Hepatocyte (in vitro differentiated cells): ENCODE data around the gene OTOS. TPM values are rescaled to one million over a fixed set of nuclear protein-coding genes. Genes with fewer than 3 reads are reported as not detected.

ENCODE experiments used
- DNase-seq: peaks from one replicate; pipeline ENCODE4 v3.0.0-alpha.2; 2016; ENCODE audit warnings: low spot score
- H2AFZ ChIP-seq: fragments of 200-600 bp; sonication (generic); 2 replicates; pipeline ENCODE4 v1.6.0; 2016; ENCODE audit warnings: antibody characterized with exemption, mild to moderate bottlenecking
- H3K27ac ChIP-seq: fragments of 200-600 bp; sonication (generic); 2 replicates; pipeline ENCODE4 v1.5.1; 2016; ENCODE audit warnings: mild to moderate bottlenecking
- H3K27me3 ChIP-seq: fragments of 200-600 bp; sonication (generic); 2 replicates; pipeline ENCODE4 v1.6.1; 2016
- H3K36me3 ChIP-seq: fragments of 200-600 bp; sonication (generic); replicated peaks from 2 replicates; pipeline ENCODE4 v1.5.1; 2016; ENCODE audit warnings: low read depth; ENCODE audit not compliant: insufficient read depth
- H3K4me1 ChIP-seq: fragments of 200-600 bp; sonication (generic); 2 replicates; pipeline ENCODE4 v1.5.1; 2016; ENCODE audit warnings: mild to moderate bottlenecking, moderate library complexity; ENCODE audit not compliant: insufficient read depth
- H3K4me2 ChIP-seq: fragments of 200-600 bp; sonication (generic); 2 replicates; pipeline ENCODE4 v1.6.0; 2016
- H3K4me3 ChIP-seq: fragments of 200-600 bp; sonication (generic); 2 replicates; pipeline ENCODE4 v1.5.1; 2016; ENCODE audit warnings: mild to moderate bottlenecking
- H3K79me2 ChIP-seq: fragments of 200-600 bp; sonication (generic); 2 replicates; pipeline ENCODE4 v1.6.0; 2017; ENCODE audit warnings: mild to moderate bottlenecking
- H3K9me2 ChIP-seq: fragments of 200-600 bp; sonication (generic); replicated peaks from 2 replicates; pipeline ENCODE4 v1.6.0; 2017; ENCODE audit warnings: mild to moderate bottlenecking; ENCODE audit not compliant: insufficient read depth
- H3K9me3 ChIP-seq: fragments of 200-600 bp; sonication (generic); 2 replicates; pipeline ENCODE4 v1.5.1; 2016; ENCODE audit warnings: low read depth, mild to moderate bottlenecking
- H4K20me1 ChIP-seq: fragments of 200-600 bp; sonication (generic); 2 replicates; pipeline ENCODE4 v1.6.0; 2016; ENCODE audit warnings: mild to moderate bottlenecking; ENCODE audit not compliant: insufficient read depth, poor library complexity, severe bottlenecking
- EZH2 ChIP-seq: fragments of 200-600 bp; sonication (generic); IDR thresholded peaks from 2 replicates; pipeline ENCODE4 v1.6.1; 2016; ENCODE audit warnings: antibody characterized with exemption, mild to moderate bottlenecking, borderline replicate concordance
- EZH2phosphoT487 ChIP-seq: fragments of 200-600 bp; sonication (generic); IDR thresholded peaks from one replicate; pipeline ENCODE4 v1.6.1; 2018; ENCODE audit warnings: antibody characterized with exemption, mild to moderate bottlenecking, low read depth, moderate library complexity; ENCODE audit not compliant: unreplicated experiment, severe bottlenecking
- WGBS: methylation state at CpG from one replicate; pipeline ENCODE4 v1.1.6; 2016; ENCODE audit warnings: low lambda C conversion rate; ENCODE audit errors: missing lambda C conversion rate; 5-methylcytosine and 5-hydroxymethylcytosine counted together
- polyA plus RNA-seq: library from polyadenylated mRNA; unstranded; fragments of >200 nt; fragmentation: Nextera tagmentation; extraction: Ambion mirVana; gene quantifications from 2 replicates; pipeline ENCODE4 v1.2.1, GENCODE V29; 2016
- total RNA-seq: library from RNA; depleted of rRNA; stranded (reverse); fragments of >200 nt; gene quantifications from 2 replicates; pipeline ENCODE4 v1.2.3, GENCODE V29; 2014
- TF ChIP-seq, protein P1 (sequence below): fragments of 200-600 bp; sonication (generic); IDR thresholded peaks from 2 replicates; pipeline ENCODE4 v1.5.1; 2016; ENCODE audit warnings: antibody characterized with exemption, mild to moderate bottlenecking; ENCODE audit not compliant: poor library complexity

The OTOS gene
- total and polyA plus RNA-seq, 2 experiments from 2014 or later = 0.50 TPM; not detected in 1

DNA sequence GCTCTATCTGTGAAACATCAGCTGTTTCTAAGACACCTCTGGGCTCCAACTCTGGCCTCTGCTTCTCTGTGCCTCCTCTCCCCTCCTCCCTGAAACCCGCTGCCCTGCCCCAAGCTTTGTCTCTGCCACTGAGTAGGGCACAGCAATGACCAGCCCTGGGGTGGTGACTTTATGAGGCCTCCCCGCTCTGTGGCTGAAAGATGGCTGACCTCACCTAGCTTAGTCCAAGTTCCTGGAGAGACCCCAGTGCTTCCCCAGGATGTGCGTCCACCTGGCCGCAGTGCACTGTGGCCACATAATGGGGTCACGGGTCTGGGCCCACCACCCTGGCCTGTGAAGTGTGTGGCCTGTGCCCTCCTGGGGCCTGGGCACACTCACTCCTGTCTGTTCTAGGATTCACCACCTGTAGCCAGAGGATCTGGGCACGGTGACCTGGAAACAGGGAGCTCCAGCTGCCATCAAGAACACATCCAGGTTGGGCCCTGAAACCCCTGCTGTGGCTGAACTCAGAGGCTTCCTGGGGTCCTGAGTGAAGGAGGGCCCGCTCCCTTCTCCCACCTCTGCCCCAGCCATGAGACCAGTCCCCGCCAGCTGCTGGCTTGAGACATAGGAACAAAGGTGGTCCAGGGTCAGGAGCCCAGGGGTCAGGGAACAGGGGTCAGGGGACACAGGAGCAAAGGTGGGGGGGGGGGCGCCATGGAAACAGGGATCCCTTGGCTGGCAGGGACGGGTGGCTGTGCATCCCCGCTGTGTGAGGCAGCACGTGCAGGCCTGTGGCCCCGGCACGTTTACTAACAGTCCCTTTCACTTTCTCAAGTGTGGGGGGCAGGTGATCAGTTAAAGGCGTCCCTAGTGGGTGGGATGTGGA lies 29.3 kb upstream of the OTOS start:
- no peak for DNase-seq
- Histone ChIP-seq H4K20me1 (no peaks in the 10 kb centered on the region), H3K27me3 (no peaks in the 10 kb centered on the region), H3K4me1 (peaks cover 5% of the 10 kb centered on the region), H3K79me2 (no peaks in the 10 kb centered on the region), H3K4me3 (no peak overlapping the region), H3K27ac (no peak overlapping the region), H3K36me3 (no peaks in the 10 kb centered on the region), H2AFZ (no peak overlapping the region), H3K4me2 (no peak overlapping the region), H3K9me3 (no peaks in the 10 kb centered on the region), H3K9me2 (no peaks in the 10 kb centered on the region)
- 87% methylated on average over 12 of the region's 15 CpGs for WGBS
- TF ChIP-seq, protein P1, sequence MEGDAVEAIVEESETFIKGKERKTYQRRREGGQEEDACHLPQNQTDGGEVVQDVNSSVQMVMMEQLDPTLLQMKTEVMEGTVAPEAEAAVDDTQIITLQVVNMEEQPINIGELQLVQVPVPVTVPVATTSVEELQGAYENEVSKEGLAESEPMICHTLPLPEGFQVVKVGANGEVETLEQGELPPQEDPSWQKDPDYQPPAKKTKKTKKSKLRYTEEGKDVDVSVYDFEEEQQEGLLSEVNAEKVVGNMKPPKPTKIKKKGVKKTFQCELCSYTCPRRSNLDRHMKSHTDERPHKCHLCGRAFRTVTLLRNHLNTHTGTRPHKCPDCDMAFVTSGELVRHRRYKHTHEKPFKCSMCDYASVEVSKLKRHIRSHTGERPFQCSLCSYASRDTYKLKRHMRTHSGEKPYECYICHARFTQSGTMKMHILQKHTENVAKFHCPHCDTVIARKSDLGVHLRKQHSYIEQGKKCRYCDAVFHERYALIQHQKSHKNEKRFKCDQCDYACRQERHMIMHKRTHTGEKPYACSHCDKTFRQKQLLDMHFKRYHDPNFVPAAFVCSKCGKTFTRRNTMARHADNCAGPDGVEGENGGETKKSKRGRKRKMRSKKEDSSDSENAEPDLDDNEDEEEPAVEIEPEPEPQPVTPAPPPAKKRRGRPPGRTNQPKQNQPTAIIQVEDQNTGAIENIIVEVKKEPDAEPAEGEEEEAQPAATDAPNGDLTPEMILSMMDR = no peak
- TF ChIP-seq EZH2 (no peak), EZH2phosphoT487 (no peak)

DNA sequence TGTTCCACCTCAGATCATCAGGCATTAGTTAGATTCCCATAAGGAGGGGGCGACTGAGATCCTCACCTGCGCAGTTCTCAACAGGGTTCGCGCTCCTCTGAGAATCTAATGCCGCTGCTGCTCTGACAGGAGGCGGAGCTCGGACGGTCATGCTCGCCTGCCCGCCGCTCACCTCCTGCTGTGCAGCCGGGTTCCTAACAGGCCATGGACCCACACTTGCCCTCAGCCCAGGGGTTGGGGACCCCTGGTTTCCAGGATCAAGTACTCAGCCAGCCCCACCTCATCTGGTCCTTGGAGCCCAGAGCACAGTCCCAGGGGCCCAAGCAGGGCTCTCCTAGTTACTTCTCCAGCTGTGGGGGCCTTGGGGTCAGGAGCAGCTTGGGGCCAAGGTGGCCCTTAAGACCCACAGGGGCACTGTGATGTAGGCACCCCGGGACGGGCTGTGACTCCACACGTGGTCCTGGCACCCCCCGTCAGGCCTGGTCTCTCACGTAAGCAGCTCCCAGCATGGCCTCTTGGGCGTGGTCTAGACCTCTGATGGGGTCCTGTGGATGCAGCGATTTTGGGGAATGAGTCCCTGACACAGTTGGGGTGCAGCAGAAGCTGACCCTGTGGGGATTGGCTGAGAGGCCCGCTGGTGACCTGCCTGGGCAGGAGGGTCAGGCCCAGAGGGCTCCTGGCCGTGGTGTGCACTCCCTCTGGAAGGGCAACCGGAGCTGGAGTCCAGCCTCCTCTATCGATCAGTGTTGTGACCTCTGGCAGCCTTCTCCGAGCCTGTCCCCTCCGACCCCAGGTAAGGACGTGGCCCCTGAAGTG lies 28.3 kb upstream of the OTOS start:
- H3K9me2 ChIP-seq = no peaks in the 10 kb centered on the region
- no peak overlapping the region for H3K4me2 ChIP-seq
- H3K9me3 ChIP-seq = no peaks in the 10 kb centered on the region
- H3K79me2 ChIP-seq = no peaks in the 10 kb centered on the region
- H3K4me3 ChIP-seq = no peak overlapping the region
- H3K27ac ChIP-seq = no peak overlapping the region
- no peak for TF ChIP-seq EZH2phosphoT487
- TF ChIP-seq EZH2 = no peak
- TF ChIP-seq, protein P1 = no peak
- H3K27me3 ChIP-seq = no peaks in the 10 kb centered on the region
- peaks cover 5% of the 10 kb centered on the region for H3K4me1 ChIP-seq
- DNase-seq = no peak
- no peaks in the 10 kb centered on the region for H3K36me3 ChIP-seq
- WGBS = 91% methylated on average over 26 of the region's 26 CpGs
- H4K20me1 ChIP-seq = no peaks in the 10 kb centered on the region
- H2AFZ ChIP-seq = no peak overlapping the region

DNA sequence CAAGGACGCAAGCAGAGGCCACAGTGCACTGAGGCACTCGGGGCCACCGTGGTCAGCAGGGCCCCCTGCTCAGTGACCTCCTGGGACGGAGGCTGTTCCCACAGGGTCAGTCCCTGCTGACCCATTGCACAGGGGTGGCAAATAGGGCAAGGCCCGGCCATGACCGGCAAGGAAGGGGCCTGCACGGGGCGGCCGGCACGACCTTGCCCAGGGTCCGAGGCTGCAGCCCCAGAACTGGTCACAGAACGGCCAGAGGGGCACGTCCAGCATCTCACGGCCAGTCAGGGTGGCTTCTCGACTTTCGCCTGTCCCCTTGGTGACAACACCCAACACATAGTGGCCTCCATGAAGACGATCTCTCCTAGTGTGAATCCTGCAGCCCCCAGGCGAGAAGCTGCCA lies 27.6 kb upstream of the OTOS start:
- Histone ChIP-seq H3K4me3 (no peak overlapping the region), H3K9me2 (no peaks in the 10 kb centered on the region), H3K27ac (no peak overlapping the region), H4K20me1 (no peaks in the 10 kb centered on the region), H3K27me3 (no peaks in the 10 kb centered on the region), H3K4me1 (peaks cover 5% of the 10 kb centered on the region), H3K4me2 (no peak overlapping the region), H3K9me3 (no peaks in the 10 kb centered on the region), H3K36me3 (no peaks in the 10 kb centered on the region), H2AFZ (no peak overlapping the region), H3K79me2 (no peaks in the 10 kb centered on the region)
- DNase-seq = no peak
- no peak for TF ChIP-seq EZH2phosphoT487
- TF ChIP-seq EZH2 = no peak
- TF ChIP-seq, protein P1 = no peak
- 82% methylated on average over 17 of the region's 18 CpGs for WGBS
